GM18507 (cell line): ENCODE measurements around the gene PCDHGC3.

Experiments
- DNase-seq: peaks from one replicate; pipeline ENCODE4 v3.0.0; 2011; ENCODE audit warnings: low read depth; ENCODE audit not compliant: insufficient read length; ENCODE audit errors: extremely low spot score
- FAIRE-seq: peaks from 2 replicates; lab custom pipeline; 2011; peaks lifted over from hg19 to GRCh38; lab: Jason Lieb, UNC

PCDHGC3 gene

GRCh38 chr5:141484641-141485311 lies 9.0 kb downstream of the PCDHGC3 start, which contains the start of gene PCDHGC4:
TSS of gene PCDHGC4 (plus strand) at chr5:141485030. CDS start at chr5:141485174, 144 bp downstream.
- FAIRE-seq (no peak), DNase-seq (no peak)

- no peak for FAIRE-seq
Measured at GRCh38 chr5:141485321-141486055, 9.7 kb downstream of the PCDHGC3 start.

GRCh38 chr5:141486091-141486490 lies 10.3 kb downstream of the PCDHGC3 start:
- FAIRE-seq (no peak), DNase-seq (no peak)

More at GRCh38 chr5:141485321-141486055, 9.7 kb downstream of the PCDHGC3 start:
- no peak for DNase-seq

DNA sequence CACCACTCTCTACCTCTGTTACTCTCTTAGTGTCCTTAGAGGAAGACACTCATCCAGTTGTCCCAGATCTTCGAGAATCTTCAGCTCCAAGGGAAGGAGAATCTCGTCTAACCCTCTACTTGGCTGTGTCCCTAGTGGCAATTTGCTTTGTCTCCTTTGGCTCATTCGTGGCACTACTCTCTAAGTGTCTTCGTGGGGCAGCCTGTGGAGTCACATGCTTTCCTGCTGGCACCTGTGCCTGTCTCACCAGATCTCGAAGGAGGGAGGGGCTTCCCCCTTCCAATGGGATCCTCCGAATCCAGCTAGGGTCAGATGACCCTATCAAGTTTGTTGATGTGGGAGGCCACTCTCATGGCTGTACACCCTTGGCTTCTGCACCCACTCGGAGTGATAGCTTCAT lies 11.4 kb downstream of the PCDHGC3 start:
- no peak for FAIRE-seq
- no peak for DNase-seq

DNA sequence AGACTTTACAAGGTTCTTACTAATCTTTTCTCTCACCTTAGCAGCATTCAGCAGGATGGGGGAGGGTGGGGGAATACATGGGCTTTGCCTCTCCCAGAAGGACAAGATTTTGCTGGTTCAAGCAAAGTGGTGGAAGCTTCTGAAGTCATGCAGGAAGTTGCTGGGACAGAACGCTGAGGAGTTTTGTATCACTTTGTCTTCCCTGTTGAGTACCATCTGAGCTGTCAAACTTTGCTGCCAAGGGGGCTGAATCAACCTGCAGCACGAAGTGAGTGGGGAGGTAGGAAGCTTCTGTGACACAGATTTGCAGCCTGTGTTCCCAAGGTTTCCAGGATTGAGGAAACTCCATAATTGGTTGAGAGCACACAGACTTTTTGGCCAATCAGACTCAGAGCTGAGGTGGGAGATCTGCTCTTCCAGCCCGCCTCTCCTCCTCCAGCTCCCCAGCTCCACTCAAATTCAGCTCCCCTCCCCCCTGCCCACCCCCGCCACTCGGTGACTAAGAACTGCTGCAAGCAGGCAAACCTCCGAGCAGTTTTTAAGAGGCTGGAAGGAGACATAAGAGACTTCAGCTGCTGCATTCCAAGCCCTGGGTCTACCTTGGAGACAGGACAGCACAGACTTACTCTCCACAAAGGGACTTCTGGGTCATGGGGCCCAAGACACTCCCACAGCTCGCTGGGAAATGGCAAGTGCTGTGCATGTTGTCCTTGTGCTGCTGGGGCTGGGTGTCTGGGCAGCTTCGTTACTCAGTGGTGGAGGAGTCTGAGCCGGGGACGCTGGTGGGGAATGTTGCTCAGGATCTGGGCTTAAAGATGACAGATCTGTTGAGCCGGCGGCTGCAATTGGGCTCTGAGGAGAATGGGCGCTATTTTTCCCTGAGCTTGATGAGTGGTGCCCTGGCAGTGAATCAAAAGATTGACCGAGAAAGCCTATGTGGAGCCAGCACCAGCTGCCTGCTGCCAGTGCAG lies 13.1 kb downstream of the PCDHGC3 start, which contains the start of gene PCDHGC5:
PCDHGC5 (plus strand) TSS at position 491 of the 971 bp plus-strand sequence; CDS start at position 651, 160 bp downstream.
- FAIRE-seq (no peak), DNase-seq (no peak)

DNA sequence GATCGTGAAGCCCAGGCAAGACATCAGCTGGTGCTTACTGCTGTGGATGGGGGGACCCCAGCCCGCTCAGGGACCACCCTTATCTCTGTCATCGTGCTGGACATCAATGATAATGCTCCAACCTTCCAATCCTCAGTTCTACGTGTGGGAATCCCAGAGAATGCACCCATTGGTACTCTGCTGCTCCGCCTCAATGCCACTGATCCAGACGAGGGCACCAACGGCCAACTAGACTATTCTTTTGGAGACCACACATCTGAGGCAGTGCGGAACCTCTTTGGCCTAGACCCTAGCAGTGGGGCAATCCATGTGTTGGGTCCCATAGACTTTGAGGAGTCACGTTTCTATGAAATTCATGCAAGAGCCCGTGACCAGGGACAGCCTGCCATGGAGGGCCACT lies 14.1 kb downstream of the PCDHGC3 start:
- DNase-seq (no peak), FAIRE-seq (no peak)

DNA sequence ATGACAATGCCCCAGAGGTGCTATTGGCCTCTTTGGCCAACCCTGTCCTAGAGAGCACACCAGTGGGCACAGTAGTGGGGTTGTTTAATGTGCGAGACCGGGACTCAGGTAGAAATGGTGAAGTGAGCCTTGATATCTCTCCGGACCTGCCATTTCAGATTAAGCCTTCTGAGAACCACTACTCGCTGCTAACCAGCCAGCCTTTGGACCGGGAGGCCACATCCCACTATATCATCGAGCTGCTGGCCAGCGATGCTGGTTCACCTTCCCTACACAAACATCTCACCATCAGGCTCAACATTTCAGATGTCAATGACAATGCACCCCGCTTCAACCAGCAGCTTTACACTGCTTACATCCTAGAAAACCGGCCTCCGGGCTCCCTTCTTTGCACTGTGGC lies 14.5 kb downstream of the PCDHGC3 start:
- FAIRE-seq (no peak), DNase-seq (no peak)

DNA sequence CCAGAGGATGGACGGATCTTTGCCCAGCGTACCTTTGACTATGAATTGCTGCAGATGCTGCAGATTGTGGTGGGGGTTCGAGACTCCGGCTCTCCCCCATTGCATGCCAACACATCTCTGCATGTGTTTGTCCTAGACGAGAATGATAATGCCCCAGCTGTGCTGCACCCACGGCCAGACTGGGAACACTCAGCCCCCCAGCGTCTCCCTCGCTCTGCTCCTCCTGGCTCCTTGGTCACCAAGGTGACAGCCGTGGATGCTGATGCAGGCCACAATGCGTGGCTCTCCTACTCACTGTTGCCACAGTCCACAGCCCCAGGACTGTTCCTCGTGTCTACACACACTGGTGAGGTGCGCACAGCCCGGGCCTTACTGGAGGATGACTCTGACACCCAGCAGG lies 15.0 kb downstream of the PCDHGC3 start:
- FAIRE-seq (no peak), DNase-seq (no peak)

DNA sequence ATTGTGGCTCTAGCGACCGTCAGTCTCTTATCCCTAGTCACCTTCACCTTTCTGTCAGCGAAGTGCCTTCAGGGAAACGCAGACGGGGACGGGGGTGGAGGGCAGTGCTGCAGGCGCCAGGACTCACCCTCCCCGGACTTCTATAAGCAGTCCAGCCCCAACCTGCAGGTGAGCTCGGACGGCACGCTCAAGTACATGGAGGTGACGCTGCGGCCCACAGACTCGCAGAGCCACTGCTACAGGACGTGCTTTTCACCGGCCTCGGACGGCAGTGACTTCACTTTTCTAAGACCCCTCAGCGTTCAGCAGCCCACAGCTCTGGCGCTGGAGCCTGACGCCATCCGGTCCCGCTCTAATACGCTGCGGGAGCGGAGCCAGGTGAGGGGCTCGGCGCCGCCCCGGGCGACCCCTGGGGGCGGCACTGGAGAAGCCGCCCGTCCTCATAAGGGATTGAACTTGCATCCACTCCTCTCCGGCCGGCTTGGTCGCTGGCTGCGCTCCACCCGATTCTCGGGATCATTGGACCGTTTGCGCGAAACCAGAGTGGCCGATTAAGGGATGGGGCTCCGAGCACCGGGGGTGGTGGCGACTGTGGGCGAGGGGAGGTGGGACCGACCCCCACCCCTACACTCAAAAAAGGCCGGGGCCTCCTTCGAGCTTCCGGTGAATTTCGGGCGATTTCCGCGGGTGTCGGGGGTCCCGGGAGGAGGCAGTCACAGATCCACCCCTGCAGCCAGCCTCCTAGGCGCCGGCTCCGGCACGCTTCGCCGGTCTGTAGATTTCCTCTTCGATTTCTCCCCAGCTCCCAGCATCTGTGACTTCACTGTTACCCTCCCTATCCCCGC lies 15.8 kb downstream of the PCDHGC3 start:
- DNase-seq (no peak), FAIRE-seq (no peak)

GRCh38 chr5:141492168-141492885 lies 16.6 kb downstream of the PCDHGC3 start:
- FAIRE-seq, result no peak
- DNase-seq, result no peak

GRCh38 chr5:141493500-141494422 lies 18.0 kb downstream of the PCDHGC3 start:
- FAIRE-seq (no peak), DNase-seq (no peak)

- FAIRE-seq (no peak), DNase-seq (no peak)
Measured at GRCh38 chr5:141494761-141495452, 19.1 kb downstream of the PCDHGC3 start.

GRCh38 chr5:141495453-141495811 lies 19.7 kb downstream of the PCDHGC3 start:
- no peak for DNase-seq
- FAIRE-seq, result no peak

DNA sequence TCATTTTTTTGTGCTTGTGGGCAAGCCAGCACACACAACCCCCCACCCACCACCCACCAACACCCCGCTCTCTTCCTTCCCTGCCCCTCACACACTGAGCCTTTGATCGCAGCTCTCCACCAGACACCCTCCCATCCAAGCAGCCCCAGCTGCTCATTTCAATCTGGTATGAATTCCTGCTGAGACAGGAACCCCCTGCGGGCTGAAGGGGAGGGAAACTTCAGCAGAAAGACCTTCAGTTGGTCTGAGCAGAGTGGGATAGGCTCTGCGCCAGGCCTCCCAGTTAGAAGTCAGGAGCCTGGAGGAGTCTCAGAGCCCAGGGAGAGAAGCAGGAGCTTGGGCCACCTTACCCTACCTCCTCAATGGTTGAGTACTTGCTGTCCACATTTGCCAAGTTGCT lies 20.3 kb downstream of the PCDHGC3 start:
- DNase-seq (no peak), FAIRE-seq (no peak)

DNA sequence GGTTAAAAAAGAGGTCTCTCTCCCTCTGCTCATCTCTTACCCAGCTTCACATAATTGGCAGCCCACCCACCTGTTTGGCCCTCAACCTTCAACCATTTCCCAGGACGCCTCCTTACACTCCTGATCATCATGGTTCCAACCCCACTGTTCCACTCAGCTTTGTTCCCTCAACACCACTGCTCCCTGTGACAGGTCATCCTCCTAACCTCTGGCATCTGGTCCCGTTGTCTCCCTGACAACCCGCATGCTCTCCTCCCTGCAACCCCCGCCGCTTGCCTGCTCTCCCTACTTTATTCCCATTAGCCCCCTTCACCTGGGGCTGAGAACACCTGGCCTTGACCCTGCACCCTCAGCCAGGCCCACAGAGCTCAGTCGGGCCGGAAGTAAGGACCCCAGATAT lies 26.0 kb downstream of the PCDHGC3 start:
- FAIRE-seq (no peak), DNase-seq (no peak)

- FAIRE-seq, result no peak
- DNase-seq, result no peak
Measured at GRCh38 chr5:141503681-141504080, 27.9 kb downstream of the PCDHGC3 start.

- DNase-seq, result no peak
- FAIRE-seq, result no peak
Measured at GRCh38 chr5:141504216-141504615, 28.4 kb downstream of the PCDHGC3 start.
